Esophagus muscularis mucosa (tissue), 4 donors: ENCODE data around the gene PCCB. TPM values are rescaled to one million over a fixed set of nuclear protein-coding genes. Genes with fewer than 3 reads are reported as not detected.
"Not testable (repeated sequence)": the region's sequence is repeated elsewhere in the genome, so short reads cannot be mapped to it uniquely, and the experiment has no call there.

Experiments used
- DNase-seq: peaks from one replicate; pipeline ENCODE4 v3.0.0-alpha.2; 2017; ENCODE audit errors: extremely low spot score
- H3K27ac ChIP-seq, 4 donors: fragments of 200-600 bp; sonication (generic); replicated peaks in 1 of 4; 1 replicate in 3 of 4; 2 replicates in 1 of 4; pipeline ENCODE4 v1.5.1; 2016 to 2019; ENCODE audit warnings: mild to moderate bottlenecking in 1 of 4
- H3K27me3 ChIP-seq, 4 donors: fragments of 200-600 bp; sonication (generic); one replicate each; pipeline versions ENCODE4 v1.5.1 to v1.6.0; 2016 to 2019
- H3K36me3 ChIP-seq, 4 donors: fragments of 200-600 bp; sonication (generic); one replicate each; pipeline ENCODE4 v1.5.1; 2016 to 2019
- H3K4me1 ChIP-seq, 4 donors: fragments of 200-600 bp; sonication (generic); one replicate each; pipeline ENCODE4 v1.5.1; 2016 to 2019
- H3K4me3 ChIP-seq, 4 donors: fragments of 200-600 bp; sonication (generic); 1 replicate in 2 of 4; 2 replicates in 2 of 4; pipeline ENCODE4 v1.5.1; 2016 to 2019; ENCODE audit warnings: mild to moderate bottlenecking in 4 of 4, moderate library complexity in 1 of 4
- H3K9me3 ChIP-seq, 4 donors: fragments of 200-600 bp; sonication (generic); 1 replicate in 3 of 4; 2 replicates in 1 of 4; pipeline ENCODE4 v1.5.1; 2016 to 2019
- EP300 ChIP-seq: sonication (generic); formaldehyde crosslinking; IDR thresholded peaks from one replicate; pipeline ENCODE4 v1.6.1; 2017; ENCODE audit warnings: antibody characterized with exemption
- POLR2A ChIP-seq: fragments of 450-650 bp; IDR thresholded peaks from one replicate; pipeline ENCODE4 v1.6.1; 2017; ENCODE audit warnings: antibody characterized with exemption, moderate library complexity, mild to moderate bottlenecking, low read depth
- POLR2AphosphoS5 ChIP-seq, 2 donors: sonication (generic); formaldehyde crosslinking; IDR thresholded peaks; one replicate each; pipeline ENCODE4 v1.6.1; 2017; ENCODE audit warnings: antibody characterized with exemption in 2 of 2
- WGBS: methylation state at CpG from one replicate; pipeline ENCODE4 v1.1.5; 2018; 5-methylcytosine and 5-hydroxymethylcytosine counted together
- intact Hi-C: fragments of 100-400 bp; cut with DNase I; formaldehyde crosslinking; loops from one replicate; pipeline ENCODE4 v1.15.1; 2023
- total RNA-seq, 4 donors: library from RNA; depleted of rRNA; stranded (reverse); fragments of >200 nt; gene quantifications; one replicate each; pipeline versions ENCODE4 v1.1.0 to v1.2.1, GENCODE V29; 2016
- TF ChIP-seq, protein P1 (sequence below), 3 experiments: fragments of 200-600 bp in 2 of 3; fragments of 450-650 bp in 1 of 3; sonication (generic) in 2 of 3; IDR thresholded peaks; one replicate each; pipeline ENCODE4 v1.5.1; 2017 to 2019; ENCODE audit warnings: antibody characterized with exemption in 3 of 3, mild to moderate bottlenecking in 2 of 3, moderate library complexity in 1 of 3

The PCCB gene
- total RNA-seq, 4 donors from 2014 or later: 25.8 to 35.6 (median 31.4) TPM

GRCh38 chr3:136332302-136332701 is 82.2 kb downstream of the PCCB start:
- H3K36me3 ChIP-seq: peaks cover 14 to 72% (median 52%) of the 10 kb centered on the region in 4 donors
- intact Hi-C loops: loop anchor here (10.0 kb wide), 1 partner anchor 128 kb away; no protein-coding TSS in a partner anchor
- H3K4me3 ChIP-seq: no peak overlapping the region
- H3K27me3 ChIP-seq: no peaks in the 10 kb centered on the region
- peaks cover 0 to 4% (median 0%) of the 10 kb centered on the region in 4 donors for H3K4me1 ChIP-seq
- 78% methylated on average over 1 of the region's 1 CpG for WGBS
- no peaks in the 10 kb centered on the region for H3K9me3 ChIP-seq
- H3K27ac ChIP-seq: peak overlapping the region in 1 of 4 donors; percentile 3
- no peak for TF ChIP-seq POLR2AphosphoS5 (IDR thresholded peaks at IDR 0.05)
- no peak for TF ChIP-seq EP300
- TF ChIP-seq, protein P1, sequence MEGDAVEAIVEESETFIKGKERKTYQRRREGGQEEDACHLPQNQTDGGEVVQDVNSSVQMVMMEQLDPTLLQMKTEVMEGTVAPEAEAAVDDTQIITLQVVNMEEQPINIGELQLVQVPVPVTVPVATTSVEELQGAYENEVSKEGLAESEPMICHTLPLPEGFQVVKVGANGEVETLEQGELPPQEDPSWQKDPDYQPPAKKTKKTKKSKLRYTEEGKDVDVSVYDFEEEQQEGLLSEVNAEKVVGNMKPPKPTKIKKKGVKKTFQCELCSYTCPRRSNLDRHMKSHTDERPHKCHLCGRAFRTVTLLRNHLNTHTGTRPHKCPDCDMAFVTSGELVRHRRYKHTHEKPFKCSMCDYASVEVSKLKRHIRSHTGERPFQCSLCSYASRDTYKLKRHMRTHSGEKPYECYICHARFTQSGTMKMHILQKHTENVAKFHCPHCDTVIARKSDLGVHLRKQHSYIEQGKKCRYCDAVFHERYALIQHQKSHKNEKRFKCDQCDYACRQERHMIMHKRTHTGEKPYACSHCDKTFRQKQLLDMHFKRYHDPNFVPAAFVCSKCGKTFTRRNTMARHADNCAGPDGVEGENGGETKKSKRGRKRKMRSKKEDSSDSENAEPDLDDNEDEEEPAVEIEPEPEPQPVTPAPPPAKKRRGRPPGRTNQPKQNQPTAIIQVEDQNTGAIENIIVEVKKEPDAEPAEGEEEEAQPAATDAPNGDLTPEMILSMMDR (IDR thresholded peaks at IDR 0.05): no peak
- no peak for DNase-seq

DNA sequence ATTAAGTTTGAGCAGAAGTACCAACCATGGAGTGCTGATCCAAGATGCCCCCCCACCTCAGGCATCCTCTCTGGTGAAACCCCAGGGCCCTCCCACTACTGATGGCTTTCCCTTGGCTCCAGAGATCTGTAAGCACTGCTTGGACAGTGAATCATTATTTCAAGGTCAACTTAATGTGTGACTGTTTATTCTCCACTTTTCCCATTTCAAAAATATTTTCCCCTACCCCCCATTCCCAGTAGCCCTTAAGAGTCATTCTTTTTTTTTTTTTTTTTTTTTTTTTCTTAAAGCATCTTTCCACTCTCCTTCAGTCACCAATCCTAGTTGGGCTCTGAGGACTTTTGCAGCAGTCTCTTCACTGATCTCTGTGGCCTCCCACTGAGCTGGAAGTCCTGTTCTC is 82.6 kb downstream of the PCCB start:
- TF ChIP-seq EP300: no peak
- TF ChIP-seq, protein P1 (IDR thresholded peaks at IDR 0.05): no peak
- TF ChIP-seq POLR2A: no peak
- no peak for TF ChIP-seq POLR2AphosphoS5 (IDR thresholded peaks at IDR 0.05)
- Histone ChIP-seq H3K27ac (peak overlapping the region in 1 of 4 donors; percentile 3), H3K4me1 (peaks cover 0 to 4% (median 0%) of the 10 kb centered on the region in 4 donors), H3K27me3 (no peaks in the 10 kb centered on the region), H3K9me3 (no peaks in the 10 kb centered on the region), H3K4me3 (no peak overlapping the region), H3K36me3 (peaks cover 17 to 71% (median 50%) of the 10 kb centered on the region in 4 donors)
- intact Hi-C loops: loop anchor here (10.0 kb wide), 1 partner anchor 128 kb away; no protein-coding TSS in a partner anchor
- DNase-seq: no peak

DNA sequence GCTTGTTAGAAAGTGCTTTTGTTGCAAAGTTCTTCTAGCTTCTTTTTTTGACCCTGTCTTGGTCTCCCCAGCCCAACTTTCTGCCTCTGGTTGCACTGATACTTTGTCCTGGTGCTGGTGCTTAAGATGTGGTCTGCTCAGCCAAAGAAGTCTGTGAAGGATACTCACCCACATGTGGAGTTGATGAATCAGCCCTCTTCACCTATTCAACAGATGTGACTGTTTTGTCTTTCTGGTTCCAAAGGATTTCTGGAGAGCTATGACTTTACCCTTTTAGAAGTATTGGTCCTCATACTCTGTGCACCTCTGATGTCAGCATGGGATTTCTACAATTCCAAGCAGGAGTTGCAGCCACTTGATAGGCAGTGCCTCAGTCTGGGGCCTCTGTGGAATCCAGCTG is 84.1 kb downstream of the PCCB start:
- Histone ChIP-seq H3K36me3 (peaks cover 13 to 69% (median 41%) of the 10 kb centered on the region in 4 donors), H3K27ac (no peak overlapping the region), H3K4me1 (peaks cover 0 to 4% (median 0%) of the 10 kb centered on the region in 4 donors), H3K4me3 (no peak overlapping the region), H3K27me3 (no peaks in the 10 kb centered on the region), H3K9me3 (no peaks in the 10 kb centered on the region)
- intact Hi-C loops: loop anchor here (10.0 kb wide), 1 partner anchor 129 kb away; no protein-coding TSS in a partner anchor
- DNase-seq: no peak
- TF ChIP-seq POLR2A (no peak), POLR2AphosphoS5 (IDR thresholded peaks at IDR 0.05) (no peak), EP300 (no peak)
- TF ChIP-seq, protein P1 (IDR thresholded peaks at IDR 0.05): no peak

DNA sequence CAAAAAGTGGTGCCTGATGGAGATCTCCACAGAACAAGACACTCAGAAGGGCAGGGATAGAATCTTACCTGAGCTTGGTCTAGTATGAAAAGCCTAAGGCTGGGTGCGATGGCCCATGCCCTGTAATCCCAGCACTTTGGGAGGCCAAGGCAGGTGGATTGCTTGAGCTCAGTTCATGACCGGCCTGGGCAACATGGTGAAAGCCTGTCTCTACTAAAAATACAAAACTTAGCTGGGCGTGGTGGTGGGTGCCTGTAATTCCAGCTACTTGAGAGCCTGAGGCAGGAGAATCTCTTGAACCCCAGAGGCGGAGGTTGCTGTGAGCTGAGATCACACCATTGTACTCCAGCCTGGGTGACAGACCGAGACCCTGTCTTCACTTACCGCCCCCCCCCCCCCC is 84.6 kb downstream of the PCCB start:
- peaks cover 13 to 69% (median 41%) of the 10 kb centered on the region in 4 donors for H3K36me3 ChIP-seq
- WGBS: 96% methylated on average over 6 of the region's 6 CpGs
- not testable (repeated sequence) for H3K9me3 ChIP-seq, DNase-seq, H3K27me3 ChIP-seq, H3K27ac ChIP-seq, H3K4me1 ChIP-seq, H3K4me3 ChIP-seq
- intact Hi-C loops: loop anchor here (10.0 kb wide), 1 partner anchor 130 kb away; no protein-coding TSS in a partner anchor

GRCh38 chr3:136336329-136337100 is 86.4 kb downstream of the PCCB start:
- no peak overlapping the region for H3K27ac ChIP-seq
- WGBS: 89% methylated on average over 4 of the region's 4 CpGs
- H3K4me3 ChIP-seq: no peak overlapping the region
- no peak for DNase-seq
- H3K4me1 ChIP-seq: peaks cover 0 to 4% (median 0%) of the 10 kb centered on the region in 4 donors
- intact Hi-C loops: loop anchor here (10.0 kb wide), 1 partner anchor 132 kb away; no protein-coding TSS in a partner anchor
- peaks cover 13 to 81% (median 54%) of the 10 kb centered on the region in 4 donors for H3K36me3 ChIP-seq
- TF ChIP-seq EP300 (no peak), POLR2A (no peak), POLR2AphosphoS5 (IDR thresholded peaks at IDR 0.05) (no peak)
- TF ChIP-seq, protein P1 (IDR thresholded peaks at IDR 0.05): no peak
- no peaks in the 10 kb centered on the region for H3K9me3 ChIP-seq
- H3K27me3 ChIP-seq: no peaks in the 10 kb centered on the region
